Measurements from ENCODE around the gene ZNF391. TPM values are rescaled to one million over a fixed set of nuclear protein-coding genes. Genes with fewer than 3 reads are reported as not detected.

Gene ZNF391
- total and polyA plus RNA-seq, 2 of the 4 experiments (the other 2 are of a cell fraction), result 0.18 to 0.22 TPM

- no peak overlapping the region for H2BK20ac ChIP-seq (ENCODE audit: low read depth, low read length)
- no peak overlapping the region for H3K4me2 ChIP-seq (ENCODE audit: low read depth, low read length)
- H2AK9ac ChIP-seq (replicated peaks; ENCODE audit: low read depth, low read length, poor library complexity), result no peak overlapping the region
- no peak overlapping the region for H2BK15ac ChIP-seq (ENCODE audit: low read depth, low read length)
- H3K56ac ChIP-seq (ENCODE audit: extremely low read depth, insufficient read depth, low read length), result no peak overlapping the region
- H2BK5ac ChIP-seq (ENCODE audit: low read depth, low read length, poor library complexity, severe bottlenecking), result no peak overlapping the region
- peak; percentile 5 for DNase-seq
- intact Hi-C loops (cut with micrococcal nuclease), result no loop called here
- no peaks in the 10 kb centered on the region for H3K27me3 ChIP-seq (ENCODE audit: control insufficient read depth, insufficient read depth, low read length)
- ATAC-seq (ENCODE audit: low read depth), result no peak
- H4K5ac ChIP-seq (ENCODE audit: low read depth, low read length), result no peak overlapping the region
- no peaks in the 10 kb centered on the region for H3K4me1 ChIP-seq (ENCODE audit: control insufficient read depth, insufficient read depth, low read length)
- no peak overlapping the region for H3K18ac ChIP-seq (ENCODE audit: low read depth, low read length)
- WGBS, 2 experiments (ENCODE audit: extremely low coverage in 2 of 2, insufficient read length in 1 of 2), result no CpG with 5 or more reads among the region's 3 CpGs
- H2AK5ac ChIP-seq (ENCODE audit: low read depth, low read length), result no peak overlapping the region
- H2AFZ ChIP-seq (replicated peaks; ENCODE audit: low read length, poor library complexity), result no peak overlapping the region
- ChIA-PET CTCF (no interaction called here), POLR2A (ENCODE audit: unreplicated experiment) (no interaction called here)
- H3K79me1 ChIP-seq (ENCODE audit: low read depth in 1 of 2, low read length in 2 of 2), result no peaks in the 10 kb centered on the region; a peak in 1 of 4 replicates
- in situ Hi-C loops (cut with MboI; ENCODE audit: low sequenced_read_pairs), result no loop called here
- peaks cover 65% of the 10 kb centered on the region for H3K9me3 ChIP-seq (ENCODE audit: control insufficient read depth, insufficient read depth, low read length)
- no peak overlapping the region for H2BK120ac ChIP-seq (ENCODE audit: low read depth, low read length)
- no peak overlapping the region for H4K8ac ChIP-seq (ENCODE audit: low read depth in 2 of 2, low read length in 2 of 2)
- H3K27ac ChIP-seq (ENCODE audit: insufficient read depth, low read length), result no peak overlapping the region
- no peak overlapping the region for H3K14ac ChIP-seq (replicated peaks; ENCODE audit: low read depth, low read length)
- dilution Hi-C loops (cut with HindIII; ENCODE audit: low sequenced_read_pairs, unreplicated experiment), result no loop called here
- no peaks in the 10 kb centered on the region for H4K20me1 ChIP-seq (ENCODE audit: insufficient read depth, low read length)
- TF ChIP-seq RAD21 (IDR thresholded peaks at IDR 0.05; ENCODE audit: low read length) (no peak), CHD1 (IDR thresholded peaks at IDR 0.05; ENCODE audit: low read depth, low read length) (no peak), MXI1 (IDR thresholded peaks at IDR 0.05; ENCODE audit: borderline replicate concordance, low read depth, low read length) (no peak), CTCF (conservative IDR thresholded peaks at IDR 0.05; ENCODE audit: low read depth, low read length) (no peak), RFX5 (IDR thresholded peaks at IDR 0.05; ENCODE audit: low read depth, low read length) (no peak), BHLHE40 (IDR thresholded peaks at IDR 0.05; ENCODE audit: low read depth, low read length) (no peak), MAZ (IDR thresholded peaks at IDR 0.05; ENCODE audit: borderline replicate concordance, low read depth, low read length) (no peak), SMC3 (IDR thresholded peaks at IDR 0.05; ENCODE audit: low read depth, low read length) (no peak), FOS (IDR thresholded peaks at IDR 0.05; ENCODE audit: low read depth, low read length) (no peak), RCOR1 (IDR thresholded peaks at IDR 0.05; ENCODE audit: insufficient replicate concordance, low read length) (no peak), NFE2L2 (IDR thresholded peaks at IDR 0.05; ENCODE audit: low read depth, low read length) (no peak)
- TF ChIP-seq, protein P1, sequence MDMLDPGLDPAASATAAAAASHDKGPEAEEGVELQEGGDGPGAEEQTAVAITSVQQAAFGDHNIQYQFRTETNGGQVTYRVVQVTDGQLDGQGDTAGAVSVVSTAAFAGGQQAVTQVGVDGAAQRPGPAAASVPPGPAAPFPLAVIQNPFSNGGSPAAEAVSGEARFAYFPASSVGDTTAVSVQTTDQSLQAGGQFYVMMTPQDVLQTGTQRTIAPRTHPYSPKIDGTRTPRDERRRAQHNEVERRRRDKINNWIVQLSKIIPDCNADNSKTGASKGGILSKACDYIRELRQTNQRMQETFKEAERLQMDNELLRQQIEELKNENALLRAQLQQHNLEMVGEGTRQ (IDR thresholded peaks at IDR 0.05; ENCODE audit: low read depth, low read length), result no peak
- TF ChIP-seq, protein P2, sequence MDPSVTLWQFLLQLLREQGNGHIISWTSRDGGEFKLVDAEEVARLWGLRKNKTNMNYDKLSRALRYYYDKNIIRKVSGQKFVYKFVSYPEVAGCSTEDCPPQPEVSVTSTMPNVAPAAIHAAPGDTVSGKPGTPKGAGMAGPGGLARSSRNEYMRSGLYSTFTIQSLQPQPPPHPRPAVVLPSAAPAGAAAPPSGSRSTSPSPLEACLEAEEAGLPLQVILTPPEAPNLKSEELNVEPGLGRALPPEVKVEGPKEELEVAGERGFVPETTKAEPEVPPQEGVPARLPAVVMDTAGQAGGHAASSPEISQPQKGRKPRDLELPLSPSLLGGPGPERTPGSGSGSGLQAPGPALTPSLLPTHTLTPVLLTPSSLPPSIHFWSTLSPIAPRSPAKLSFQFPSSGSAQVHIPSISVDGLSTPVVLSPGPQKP (IDR thresholded peaks at IDR 0.05; ENCODE audit: borderline replicate concordance, low read depth, low read length), result no peak
- H3K9ac ChIP-seq (ENCODE audit: low read depth, low read length), result no peak overlapping the region
- no peak overlapping the region for H3K23ac ChIP-seq (ENCODE audit: low read depth, low read length)
- BruUV-seq (replicated peaks), result no TSS peak
- H4K91ac ChIP-seq (ENCODE audit: insufficient read depth, low read depth, low read length), result no peak overlapping the region
- H3K4me3 ChIP-seq (ENCODE audit: insufficient read depth, low read depth, low read length), result no peak overlapping the region
- H3K4ac ChIP-seq (ENCODE audit: low read depth, low read length), result no peak overlapping the region
- H3K9me1 ChIP-seq (ENCODE audit: insufficient read depth, low read length), result no peaks in the 10 kb centered on the region
- peaks cover 50% of the 10 kb centered on the region for H3K36me3 ChIP-seq (ENCODE audit: control insufficient read depth, insufficient read depth, low read length)
Observed at GRCh38 chr6:27452496-27452897, 63.9 kb downstream of the ZNF391 start.
